HepG2 (cell line): ENCODE measurements around the gene WDR45B. TPM values are rescaled to one million over a fixed set of nuclear protein-coding genes. Genes with fewer than 3 reads are reported as not detected.

Experiments
- ATAC-seq: fragments of 200-7000 bp; cut with Tn5 transposase; 3 replicates; pipeline ENCODE4 v1.9.1; 2020; ENCODE audit warnings: mild to moderate bottlenecking, moderate library complexity
- BruUV-seq: library from RNA; stranded (reverse); fragments of 400-500 nt; replicated peaks from 2 replicates; lab custom pipeline; 2021; lab: Mats Ljungman, UMichigan
- CTCF ChIA-PET: fragments of 300-600 bp; formaldehyde crosslinking; extraction: SDS; loops from one replicate; lab custom pipeline; 2021; ENCODE audit warnings: low total read pairs, inconsistent platforms, low intra/inter-chr PET ratio; lab: Yijun Ruan, JAX
- POLR2A ChIA-PET: fragments of 350-600 bp; sonication (Branson Sonifier 250); formaldehyde crosslinking; loops from one replicate; lab custom pipeline; 2020; ENCODE audit warnings: antibody characterized with exemption, inconsistent platforms; lab: Yijun Ruan, JAX
- DNase-seq: peaks from one replicate; pipeline ENCODE4 v3.0.0-alpha.2; 2015; ENCODE audit warnings: low spot score
- FAIRE-seq: peaks from 3 replicates; lab custom pipeline; 2011; peaks lifted over from hg19 to GRCh38; lab: Jason Lieb, UNC
- H2AFZ ChIP-seq: one replicate; pipeline ENCODE4 v1.6.1; 2011; ENCODE audit warnings: low read length, inconsistent platforms
- H3K27ac ChIP-seq: fragments of 300-600 bp; 3 replicates; pipeline ENCODE4 v1.8.0; 2011; ENCODE audit warnings: mixed run types, mild to moderate bottlenecking, mixed read lengths, low read length, inconsistent platforms; ENCODE audit not compliant: insufficient read depth; ENCODE audit errors: extremely low read length
- H3K27me3 ChIP-seq, 2 experiments: fragments of 200-600 bp in 1 of 2; 2 replicates in 1 of 2; 3 replicates in 1 of 2; pipeline versions ENCODE4 v1.6.0 to v1.8.0; 2011; ENCODE audit warnings: low read length in 2 of 2, mild to moderate bottlenecking in 2 of 2, moderate library complexity in 2 of 2, inconsistent platforms in 1 of 2; ENCODE audit not compliant: insufficient read depth in 2 of 2, control insufficient read depth in 1 of 2
- H3K36me3 ChIP-seq, 2 experiments: fragments of 200-600 bp in 1 of 2; replicated peaks in 1 of 2; 2 replicates in 1 of 2; 3 replicates in 1 of 2; pipeline versions ENCODE4 v1.5.1 to v1.8.0; 2011; ENCODE audit warnings: low read length in 2 of 2, inconsistent platforms in 1 of 2; ENCODE audit not compliant: insufficient read depth in 2 of 2, control insufficient read depth in 1 of 2
- H3K4me1 ChIP-seq: 2 replicates; pipeline ENCODE4 v1.5.1; 2012; ENCODE audit warnings: low read length, inconsistent platforms; ENCODE audit not compliant: insufficient read depth
- H3K4me2 ChIP-seq: 2 replicates; pipeline ENCODE4 v1.6.0; 2011; ENCODE audit warnings: low read depth, low read length, inconsistent platforms
- H3K4me3 ChIP-seq, 3 experiments: fragments of 200-600 bp in 1 of 3; sonication (generic), shearing (Covaris generic) in 1 of 3; replicated peaks in 1 of 3; 2 replicates each; pipeline ENCODE4 v1.5.1; 2011 to 2016; ENCODE audit warnings: low read length in 3 of 3, inconsistent platforms in 2 of 3, low read depth in 2 of 3, mild to moderate bottlenecking in 2 of 3, control low read depth in 1 of 3, mixed read lengths in 1 of 3; ENCODE audit not compliant: insufficient read depth in 1 of 3
- H3K79me2 ChIP-seq: one replicate; pipeline ENCODE4 v1.6.1; 2011; ENCODE audit warnings: low read length, inconsistent platforms; ENCODE audit not compliant: insufficient read depth
- H3K9ac ChIP-seq: 2 replicates; pipeline ENCODE4 v1.6.0; 2011; ENCODE audit warnings: mild to moderate bottlenecking, low read depth, low read length, inconsistent platforms; ENCODE audit not compliant: insufficient read depth
- H3K9me3 ChIP-seq: 2 replicates; pipeline ENCODE4 v1.5.1; 2012; ENCODE audit warnings: mild to moderate bottlenecking, low read length
- H4K20me1 ChIP-seq: 2 replicates; pipeline ENCODE4 v1.6.0; 2011; ENCODE audit warnings: inconsistent platforms, mild to moderate bottlenecking, low read length, moderate library complexity; ENCODE audit not compliant: insufficient read depth
- RBM22 ChIP-seq: fragments of 200-400 bp; formaldehyde crosslinking; optimal IDR thresholded peaks from 2 replicates; pipeline ENCODE3; 2017; ENCODE audit warnings: mild to moderate bottlenecking, low read length, moderate library complexity
- RBM39 ChIP-seq: fragments of 200-400 bp; formaldehyde crosslinking; IDR thresholded peaks from one replicate; pipeline ENCODE4 v1.6.1; 2018; ENCODE audit warnings: antibody characterized with exemption, mild to moderate bottlenecking, low read depth, low read length; ENCODE audit not compliant: poor library complexity, severe bottlenecking
- ZNF512B ChIP-seq: sonication (generic); formaldehyde crosslinking; IDR thresholded peaks from 2 replicates; pipeline ENCODE4 v1.5.1; 2020; ENCODE audit warnings: missing genetic modification reagents, mild to moderate bottlenecking, borderline replicate concordance
- ZSCAN29 ChIP-seq: sonication (generic); formaldehyde crosslinking; conservative IDR thresholded peaks from 2 replicates; pipeline ENCODE4 v1.4.0; 2020; ENCODE audit warnings: mild to moderate bottlenecking, missing genetic modification reagents
- WGBS: methylation state at CpG from one replicate; pipeline ENCODE4 v1.1.6; 2017; ENCODE audit warnings: low lambda C conversion rate; 5-methylcytosine and 5-hydroxymethylcytosine counted together
- in situ Hi-C: cut with HindIII; loops from 2 replicates; pipeline ENCODE4 v1.10.0; 2017; ENCODE audit warnings: low pct_unique_long_range_greater_than_20kb; ENCODE audit not compliant: extremely low pct_ligation_motif_present
- intact Hi-C: fragments of 100-400 bp; cut with micrococcal nuclease; formaldehyde crosslinking; loops from one replicate; pipeline ENCODE4 v1.10.0; 2022; ENCODE audit not compliant: unreplicated experiment
- polyA plus RNA-seq, 8 experiments: library from polyadenylated mRNA; depleted of rRNA in 3 of 8; stranded (reverse) in 7 of 8; unstranded in 1 of 8; fragments of >200 nt; fragmentation: Illumina TruSeq in 4 of 8; extraction: Trizol in 4 of 8; gene quantifications; 2 replicates each; pipeline versions ENCODE4 v1.2.1 to v1.2.3, GENCODE V29; 2011 to 2016; ENCODE audit warnings: low read depth in 4 of 8, missing spikeins in 1 of 8, mixed read lengths in 1 of 8; ENCODE audit not compliant: insufficient read depth in 1 of 8
- total RNA-seq, 5 experiments: library from RNA; depleted of rRNA; stranded (reverse); fragments of >200 nt; fragmentation: Illumina TruSeq; extraction: Trizol; gene quantifications; 2 replicates each; pipeline ENCODE4 v1.2.3, GENCODE V29; 2016; ENCODE audit warnings: low read depth in 1 of 5

WDR45B gene
- total and polyA plus RNA-seq, 2 of the 13 experiments (the other 11 are each of a cell fraction or from before 2014, with no cell fraction given): 86.2 to 155 TPM

- no peak for FAIRE-seq
Observed at GRCh38 chr17:82588266-82589175, 59.7 kb downstream of the WDR45B start.

More at GRCh38 chr17:82588266-82589175, 59.7 kb downstream of the WDR45B start:
- no peak for ATAC-seq
- ChIA-PET CTCF (no interaction called here), POLR2A (no interaction called here)
- in situ Hi-C loops: no loop called here
- no peak for DNase-seq
- H3K27ac ChIP-seq: no peak overlapping the region
- no peaks in the 10 kb centered on the region for H3K27me3 ChIP-seq
- no peak for TF ChIP-seq ZNF512B (CRISPR knock-in tag)
- TF ChIP-seq ZSCAN29 (CRISPR knock-in tag): no peak
- TF ChIP-seq RBM39: peak; percentile 10
- peak; percentile 52 for TF ChIP-seq RBM22
- BruUV-seq: no TSS peak
- H3K9ac ChIP-seq: no peak overlapping the region
- peaks cover 7% of the 10 kb centered on the region; the same call in 1 of the 2 replicates for H4K20me1 ChIP-seq
- H3K4me1 ChIP-seq: peaks cover 21% of the 10 kb centered on the region
- H3K4me3 ChIP-seq: no peak overlapping the region
- 95% methylated on average over 27 of the region's 27 CpGs for WGBS
- no peak overlapping the region for H2AFZ ChIP-seq
- no peaks in the 10 kb centered on the region for H3K9me3 ChIP-seq
- intact Hi-C loops: no loop called here
- peaks cover 27 to 51% of the 10 kb centered on the region in 2 experiments for H3K36me3 ChIP-seq
- no peaks in the 10 kb centered on the region for H3K79me2 ChIP-seq
- H3K4me2 ChIP-seq: no peak overlapping the region
